GM23248 (cell line): ENCODE results near the gene FADD. TPM values are rescaled to one million over a fixed set of nuclear protein-coding genes. Genes with fewer than 3 reads are reported as not detected.

Experiments
- DNase-seq: peaks from one replicate; pipeline ENCODE4 v3.0.0-alpha.2; 2015
- H2AFZ ChIP-seq: fragments of 200-600 bp; sonication (generic); 2 replicates; pipeline ENCODE4 v1.6.1; 2016; ENCODE audit warnings: antibody characterized with exemption
- H3F3A ChIP-seq: fragments of 200-600 bp; sonication (generic); 2 replicates; pipeline ENCODE4 v1.6.1; 2016; ENCODE audit warnings: mild to moderate bottlenecking, antibody characterized with exemption, mixed run types; ENCODE audit not compliant: insufficient read depth
- H3K27ac ChIP-seq: fragments of 200-600 bp; sonication (generic); 2 replicates; pipeline ENCODE4 v1.5.1; 2016; ENCODE audit warnings: mild to moderate bottlenecking
- H3K27me3 ChIP-seq: fragments of 200-600 bp; sonication (generic); replicated peaks from 2 replicates; pipeline ENCODE4 v1.6.1; 2016; ENCODE audit warnings: mild to moderate bottlenecking; ENCODE audit not compliant: insufficient read depth
- H3K36me3 ChIP-seq: fragments of 200-600 bp; sonication (generic); 2 replicates; pipeline ENCODE4 v1.6.1; 2016; ENCODE audit warnings: low read depth, mild to moderate bottlenecking
- H3K4me1 ChIP-seq: fragments of 200-600 bp; sonication (generic); 2 replicates; pipeline ENCODE4 v1.6.1; 2016; ENCODE audit warnings: mild to moderate bottlenecking; ENCODE audit not compliant: insufficient read depth
- H3K4me2 ChIP-seq: fragments of 200-600 bp; sonication (generic); one replicate; pipeline ENCODE4 v1.6.1; 2016; ENCODE audit warnings: mild to moderate bottlenecking; ENCODE audit not compliant: unreplicated experiment
- H3K4me3 ChIP-seq: fragments of 200-600 bp; sonication (generic); 2 replicates; pipeline ENCODE4 v1.5.1; 2016; ENCODE audit warnings: mild to moderate bottlenecking
- H3K79me2 ChIP-seq: fragments of 200-600 bp; sonication (generic); 2 replicates; pipeline ENCODE4 v1.6.1; 2016; ENCODE audit warnings: mild to moderate bottlenecking; ENCODE audit not compliant: insufficient read depth
- H3K9ac ChIP-seq: fragments of 200-600 bp; sonication (generic); 2 replicates; pipeline ENCODE4 v1.6.1; 2016; ENCODE audit warnings: mild to moderate bottlenecking
- H3K9me2 ChIP-seq: fragments of 200-600 bp; sonication (generic); 2 replicates; pipeline ENCODE4 v1.6.1; 2016; ENCODE audit warnings: mixed run types, mild to moderate bottlenecking, moderate library complexity; ENCODE audit not compliant: insufficient read depth
- H3K9me3 ChIP-seq: fragments of 200-600 bp; sonication (generic); one replicate; pipeline ENCODE4 v1.6.1; 2017; ENCODE audit warnings: low read depth
- H4K20me1 ChIP-seq: fragments of 200-600 bp; sonication (generic); 2 replicates; pipeline ENCODE4 v1.6.0; 2016; ENCODE audit not compliant: insufficient read depth
- EZH2 ChIP-seq: fragments of 200-600 bp; sonication (generic); IDR thresholded peaks from 2 replicates; pipeline ENCODE4 v1.6.1; 2018; ENCODE audit warnings: antibody characterized with exemption, mild to moderate bottlenecking; ENCODE audit not compliant: insufficient read depth, poor library complexity, severe bottlenecking
- EZH2phosphoT487 ChIP-seq: fragments of 200-600 bp; sonication (generic); IDR thresholded peaks from 2 replicates; pipeline ENCODE4 v1.6.1; 2018; ENCODE audit warnings: antibody characterized with exemption, moderate library complexity, mild to moderate bottlenecking, low read depth; ENCODE audit not compliant: insufficient read depth
- WGBS, 2 experiments: methylation state at CpG; one replicate each; pipeline ENCODE4 v1.1.6; 2015 to 2017; ENCODE audit warnings: low lambda C conversion rate in 2 of 2, low coverage in 1 of 2; ENCODE audit errors: missing lambda C conversion rate in 2 of 2; 5-methylcytosine and 5-hydroxymethylcytosine counted together
- in situ Hi-C: fragments of 300-500 bp; cut with MboI; formaldehyde crosslinking; loops from 2 replicates; pipeline ENCODE4 v1.15.0; 2020
- polyA plus RNA-seq: library from polyadenylated mRNA; unstranded; fragments of >200 nt; fragmentation: Nextera tagmentation; extraction: Ambion mirVana; gene quantifications from 2 replicates; pipeline ENCODE4 v1.2.1, GENCODE V29; 2016
- total RNA-seq: library from RNA; depleted of rRNA; stranded (reverse); fragments of >200 nt; shearing (Covaris generic); gene quantifications from 2 replicates; pipeline ENCODE4 v1.2.3, GENCODE V29; 2014

The FADD gene
- total and polyA plus RNA-seq, 2 experiments from 2014 or later: 32.0 to 38.3 TPM

GRCh38 chr11:70247710-70248072 lies 44.6 kb downstream of the FADD start:
- Histone ChIP-seq H3K4me2 (no peak overlapping the region), H3K9me2 (no peaks in the 10 kb centered on the region), H2AFZ (no peak overlapping the region), H3K4me1 (no peaks in the 10 kb centered on the region), H3F3A (no peaks in the 10 kb centered on the region), H3K36me3 (no peaks in the 10 kb centered on the region), H3K27me3 (peaks cover 12% of the 10 kb centered on the region; the same call in 1 of the 2 replicates), H3K9ac (no peak overlapping the region), H4K20me1 (no peaks in the 10 kb centered on the region), H3K79me2 (no peaks in the 10 kb centered on the region), H3K4me3 (no peak overlapping the region), H3K9me3 (no peaks in the 10 kb centered on the region), H3K27ac (no peak overlapping the region)
- TF ChIP-seq EZH2: no peak
- TF ChIP-seq EZH2phosphoT487: no peak
- in situ Hi-C loops: no loop called here
- peak; percentile 25 for DNase-seq
- WGBS, 2 experiments: 36 to 41% methylated on average over 4 of the region's 4 CpGs

- Histone ChIP-seq H3K27ac (no peak overlapping the region), H3F3A (no peaks in the 10 kb centered on the region), H3K79me2 (no peaks in the 10 kb centered on the region), H3K9ac (no peak overlapping the region), H3K9me2 (no peaks in the 10 kb centered on the region), H2AFZ (no peak overlapping the region), H3K36me3 (no peaks in the 10 kb centered on the region), H3K4me3 (no peak overlapping the region), H3K27me3 (peaks cover 29% of the 10 kb centered on the region), H3K4me1 (no peaks in the 10 kb centered on the region), H3K4me2 (no peak overlapping the region), H3K9me3 (no peaks in the 10 kb centered on the region), H4K20me1 (no peaks in the 10 kb centered on the region)
- 53 to 60% methylated on average over 14 to 16 of the region's 16 CpGs for WGBS, 2 experiments
- TF ChIP-seq EZH2phosphoT487: no peak
- no peak for TF ChIP-seq EZH2
- DNase-seq: no peak
- in situ Hi-C loops: no loop called here
Observed at GRCh38 chr11:70250876-70251658, 48.0 kb downstream of the FADD start.

GRCh38 chr11:70251659-70252321 lies 48.7 kb downstream of the FADD start:
- Histone ChIP-seq H3K4me2 (no peak overlapping the region), H3K4me1 (no peaks in the 10 kb centered on the region), H3K27me3 (peaks cover 32% of the 10 kb centered on the region), H3K36me3 (no peaks in the 10 kb centered on the region), H3K9me3 (no peaks in the 10 kb centered on the region), H4K20me1 (no peaks in the 10 kb centered on the region), H3K79me2 (no peaks in the 10 kb centered on the region), H3F3A (no peaks in the 10 kb centered on the region), H2AFZ (no peak overlapping the region), H3K9ac (no peak overlapping the region), H3K9me2 (no peaks in the 10 kb centered on the region), H3K4me3 (no peak overlapping the region), H3K27ac (no peak overlapping the region)
- in situ Hi-C loops: no loop called here
- DNase-seq: no peak
- TF ChIP-seq EZH2 (no peak), EZH2phosphoT487 (no peak)
- 43 to 46% methylated on average over 20 to 21 of the region's 21 CpGs for WGBS, 2 experiments

GRCh38 chr11:70252844-70253243 lies 49.7 kb downstream of the FADD start:
- WGBS, 2 experiments: 85 to 89% methylated on average over 12 of the region's 12 CpGs
- no peaks in the 10 kb centered on the region for H4K20me1 ChIP-seq
- H3K4me3 ChIP-seq: no peak overlapping the region
- H3K4me2 ChIP-seq: no peak overlapping the region
- no peak for DNase-seq
- H3K79me2 ChIP-seq: no peaks in the 10 kb centered on the region
- TF ChIP-seq EZH2 (no peak), EZH2phosphoT487 (no peak)
- no peak overlapping the region for H2AFZ ChIP-seq
- no peak overlapping the region for H3K27ac ChIP-seq
- no peaks in the 10 kb centered on the region for H3K36me3 ChIP-seq
- H3K9me2 ChIP-seq: no peaks in the 10 kb centered on the region
- no peaks in the 10 kb centered on the region for H3F3A ChIP-seq
- H3K27me3 ChIP-seq: peaks cover 32% of the 10 kb centered on the region
- no peak overlapping the region for H3K9ac ChIP-seq
- H3K4me1 ChIP-seq: no peaks in the 10 kb centered on the region
- H3K9me3 ChIP-seq: no peaks in the 10 kb centered on the region
- in situ Hi-C loops: no loop called here
